Liver (tissue), 9 donors: Measurements from ENCODE around the gene TCAP. TPM values are rescaled to one million over a fixed set of nuclear protein-coding genes. Genes with fewer than 3 reads are reported as not detected.
A peak's percentile ranks its signal among the peaks of the same experiment; 100 is the strongest.

Experiments used
- DNase-seq: peaks from one replicate; pipeline ENCODE4 v3.0.0-alpha.2; 2017; ENCODE audit warnings: low spot score
- H3K27ac ChIP-seq, 2 donors: one replicate each; pipeline ENCODE4 v1.7.0; 2013; ENCODE audit warnings: inconsistent platforms in 2 of 2, low read length in 2 of 2, control low read depth in 1 of 2, low read depth in 1 of 2, mild to moderate bottlenecking in 1 of 2
- H3K27me3 ChIP-seq, 4 donors: one replicate each; pipeline versions ENCODE4 v1.6.1 to v1.7.0; 2013; ENCODE audit warnings: low read length in 3 of 4, inconsistent platforms in 1 of 4, mild to moderate bottlenecking in 1 of 4, moderate library complexity in 1 of 4; ENCODE audit not compliant: control insufficient read depth in 4 of 4, insufficient read depth in 4 of 4
- H3K36me3 ChIP-seq, 4 donors: one replicate each; pipeline versions ENCODE4 v1.6.1 to v1.7.0; 2013; ENCODE audit warnings: low read length in 3 of 4, mild to moderate bottlenecking in 3 of 4, low read depth in 1 of 4, moderate library complexity in 1 of 4; ENCODE audit not compliant: control insufficient read depth in 4 of 4, insufficient read depth in 3 of 4
- H3K4me1 ChIP-seq, 4 donors: one replicate each; pipeline versions ENCODE4 v1.6.1 to v1.7.0; 2013; ENCODE audit warnings: low read length in 3 of 4, mild to moderate bottlenecking in 3 of 4, moderate library complexity in 1 of 4; ENCODE audit not compliant: control insufficient read depth in 4 of 4, insufficient read depth in 4 of 4
- H3K4me3 ChIP-seq, 3 donors: one replicate each; pipeline versions ENCODE4 v1.6.1 to v1.7.0; 2013; ENCODE audit warnings: low read length in 3 of 3, control low read depth in 1 of 3, low read depth in 1 of 3, mild to moderate bottlenecking in 1 of 3
- H3K9ac ChIP-seq, 2 donors: one replicate each; pipeline ENCODE4 v1.7.0; 2013; ENCODE audit warnings: low read length in 2 of 2, mild to moderate bottlenecking in 2 of 2, moderate library complexity in 2 of 2, control low read depth in 1 of 2, low read depth in 1 of 2
- H3K9me3 ChIP-seq, 4 donors: one replicate each; pipeline versions ENCODE4 v1.6.1 to v1.7.0; 2013; ENCODE audit warnings: low read length in 3 of 4; ENCODE audit not compliant: control insufficient read depth in 4 of 4
- EGR1 ChIP-seq, 2 donors: IDR thresholded peaks; 2 replicates each; pipeline ENCODE4 v1.6.1; 2016 to 2018; ENCODE audit warnings: antibody characterized with exemption in 2 of 2, low read depth in 2 of 2
- FOXA1 ChIP-seq: IDR thresholded peaks from 2 replicates; pipeline ENCODE4 v1.6.1; 2016; ENCODE audit warnings: antibody characterized with exemption
- FOXA2 ChIP-seq: IDR thresholded peaks from 2 replicates; pipeline ENCODE4 v1.6.1; 2016; ENCODE audit warnings: antibody characterized with exemption
- HNF4A ChIP-seq, 2 donors: conservative IDR thresholded peaks; 2 replicates each; pipeline ENCODE4 v1.6.1; 2016; ENCODE audit warnings: antibody characterized with exemption in 2 of 2, mild to moderate bottlenecking in 2 of 2
- HNF4G ChIP-seq: IDR thresholded peaks from 2 replicates; pipeline ENCODE4 v1.6.1; 2016; ENCODE audit warnings: antibody characterized with exemption
- JUND ChIP-seq, 2 donors: IDR thresholded peaks; 2 replicates each; pipeline ENCODE4 v1.6.1; 2016; ENCODE audit warnings: antibody characterized with exemption in 2 of 2
- NR2F2 ChIP-seq: IDR thresholded peaks from 2 replicates; pipeline ENCODE4 v1.6.1; 2016; ENCODE audit warnings: antibody characterized with exemption
- RAD21 ChIP-seq, 2 donors: IDR thresholded peaks; 2 replicates each; pipeline ENCODE4 v1.6.1; 2016; ENCODE audit warnings: antibody characterized with exemption in 2 of 2, mild to moderate bottlenecking in 2 of 2
- RXRA ChIP-seq, 2 donors: IDR thresholded peaks; 2 replicates each; pipeline ENCODE4 v1.6.1; 2017 to 2018; ENCODE audit warnings: antibody characterized with exemption in 2 of 2, mild to moderate bottlenecking in 1 of 2
- TAF1 ChIP-seq: conservative IDR thresholded peaks from 2 replicates; pipeline ENCODE4 v1.6.1; 2016; ENCODE audit warnings: antibody characterized with exemption, mild to moderate bottlenecking
- WGBS: extraction: QIAGEN DNeasy Blood & Tissue Kit; methylation state at CpG from one replicate; pipeline ENCODE4 v1.1.7; 2013; 5-methylcytosine and 5-hydroxymethylcytosine counted together
- polyA plus RNA-seq, 2 donors: library from polyadenylated mRNA; stranded (reverse) in 1 of 2; unstranded in 1 of 2; fragments of 200-250 nt in 1 of 2; fragments of >200 nt in 1 of 2; fragmentation: Nextera tagmentation in 1 of 2; extraction: Ambion mirVana in 1 of 2; gene quantifications; one replicate each; pipeline versions ENCODE4 v1.2.1 to v1.2.3, GENCODE V29; 2013 to 2015
- total RNA-seq, 2 donors: library from RNA; depleted of rRNA; stranded (reverse); fragments of >200 nt; gene quantifications; one replicate each; pipeline ENCODE4 v1.2.3, GENCODE V29; 2014
- TF ChIP-seq, protein P1 (sequence below): IDR thresholded peaks from 2 replicates; pipeline ENCODE4 v1.6.1; 2016; ENCODE audit warnings: antibody characterized with exemption, mild to moderate bottlenecking
- TF ChIP-seq, protein P2 (sequence below): fragments of 150-350 bp; IDR thresholded peaks from 2 replicates; pipeline ENCODE4 v1.5.1; 2017; ENCODE audit warnings: improper control_type of control experiment, low read depth, low read length; ENCODE audit not compliant: missing input control
- donor health status: healthy.
- donor health status: healthy.
- donor health status: healthy.
- donor health status: healthy.
- donor health status: healthy.

Gene TCAP
- total and polyA plus RNA-seq, 4 donors = 0.14 to 0.67 (median 0.22) TPM; not detected in 1

DNA sequence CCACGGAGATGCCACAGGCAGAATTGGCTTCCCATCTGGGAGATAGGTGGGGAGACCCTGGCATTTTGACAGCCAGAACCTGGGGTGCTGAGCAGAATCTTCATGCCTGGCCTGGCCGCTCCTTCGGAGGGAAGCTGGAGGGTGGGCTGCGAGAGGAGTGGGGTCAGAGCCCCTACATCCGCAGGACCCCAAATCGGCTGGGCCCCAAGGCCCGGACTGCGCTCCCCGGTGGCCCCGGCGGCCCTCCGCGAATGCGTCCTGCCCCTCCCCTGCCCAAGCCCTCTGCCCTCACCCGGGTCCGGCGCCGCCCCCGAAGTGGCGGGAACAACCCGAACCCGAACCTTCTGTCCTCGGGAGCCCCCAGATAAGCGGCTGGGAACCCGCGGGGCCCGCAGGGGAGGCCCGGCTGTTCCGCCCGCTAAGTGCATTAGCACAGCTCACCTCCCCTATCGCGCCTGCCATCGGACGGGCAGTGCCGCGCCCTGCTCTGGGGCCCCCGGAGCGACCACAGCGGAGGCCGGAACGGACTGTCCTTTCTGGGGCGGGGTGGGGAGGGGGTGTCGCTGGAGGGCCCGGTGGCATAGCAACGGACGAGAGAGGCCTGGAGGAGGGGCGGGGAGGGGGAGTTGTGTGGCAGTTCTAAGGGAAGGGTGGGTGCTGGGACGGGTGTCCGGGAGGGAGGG, 2.3 kb downstream of the TCAP start (continued):
- TF ChIP-seq, protein P1, sequence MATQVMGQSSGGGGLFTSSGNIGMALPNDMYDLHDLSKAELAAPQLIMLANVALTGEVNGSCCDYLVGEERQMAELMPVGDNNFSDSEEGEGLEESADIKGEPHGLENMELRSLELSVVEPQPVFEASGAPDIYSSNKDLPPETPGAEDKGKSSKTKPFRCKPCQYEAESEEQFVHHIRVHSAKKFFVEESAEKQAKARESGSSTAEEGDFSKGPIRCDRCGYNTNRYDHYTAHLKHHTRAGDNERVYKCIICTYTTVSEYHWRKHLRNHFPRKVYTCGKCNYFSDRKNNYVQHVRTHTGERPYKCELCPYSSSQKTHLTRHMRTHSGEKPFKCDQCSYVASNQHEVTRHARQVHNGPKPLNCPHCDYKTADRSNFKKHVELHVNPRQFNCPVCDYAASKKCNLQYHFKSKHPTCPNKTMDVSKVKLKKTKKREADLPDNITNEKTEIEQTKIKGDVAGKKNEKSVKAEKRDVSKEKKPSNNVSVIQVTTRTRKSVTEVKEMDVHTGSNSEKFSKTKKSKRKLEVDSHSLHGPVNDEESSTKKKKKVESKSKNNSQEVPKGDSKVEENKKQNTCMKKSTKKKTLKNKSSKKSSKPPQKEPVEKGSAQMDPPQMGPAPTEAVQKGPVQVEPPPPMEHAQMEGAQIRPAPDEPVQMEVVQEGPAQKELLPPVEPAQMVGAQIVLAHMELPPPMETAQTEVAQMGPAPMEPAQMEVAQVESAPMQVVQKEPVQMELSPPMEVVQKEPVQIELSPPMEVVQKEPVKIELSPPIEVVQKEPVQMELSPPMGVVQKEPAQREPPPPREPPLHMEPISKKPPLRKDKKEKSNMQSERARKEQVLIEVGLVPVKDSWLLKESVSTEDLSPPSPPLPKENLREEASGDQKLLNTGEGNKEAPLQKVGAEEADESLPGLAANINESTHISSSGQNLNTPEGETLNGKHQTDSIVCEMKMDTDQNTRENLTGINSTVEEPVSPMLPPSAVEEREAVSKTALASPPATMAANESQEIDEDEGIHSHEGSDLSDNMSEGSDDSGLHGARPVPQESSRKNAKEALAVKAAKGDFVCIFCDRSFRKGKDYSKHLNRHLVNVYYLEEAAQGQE = no peak
- TF ChIP-seq FOXA2 = no peak
- TF ChIP-seq TAF1 = no peak

DNA sequence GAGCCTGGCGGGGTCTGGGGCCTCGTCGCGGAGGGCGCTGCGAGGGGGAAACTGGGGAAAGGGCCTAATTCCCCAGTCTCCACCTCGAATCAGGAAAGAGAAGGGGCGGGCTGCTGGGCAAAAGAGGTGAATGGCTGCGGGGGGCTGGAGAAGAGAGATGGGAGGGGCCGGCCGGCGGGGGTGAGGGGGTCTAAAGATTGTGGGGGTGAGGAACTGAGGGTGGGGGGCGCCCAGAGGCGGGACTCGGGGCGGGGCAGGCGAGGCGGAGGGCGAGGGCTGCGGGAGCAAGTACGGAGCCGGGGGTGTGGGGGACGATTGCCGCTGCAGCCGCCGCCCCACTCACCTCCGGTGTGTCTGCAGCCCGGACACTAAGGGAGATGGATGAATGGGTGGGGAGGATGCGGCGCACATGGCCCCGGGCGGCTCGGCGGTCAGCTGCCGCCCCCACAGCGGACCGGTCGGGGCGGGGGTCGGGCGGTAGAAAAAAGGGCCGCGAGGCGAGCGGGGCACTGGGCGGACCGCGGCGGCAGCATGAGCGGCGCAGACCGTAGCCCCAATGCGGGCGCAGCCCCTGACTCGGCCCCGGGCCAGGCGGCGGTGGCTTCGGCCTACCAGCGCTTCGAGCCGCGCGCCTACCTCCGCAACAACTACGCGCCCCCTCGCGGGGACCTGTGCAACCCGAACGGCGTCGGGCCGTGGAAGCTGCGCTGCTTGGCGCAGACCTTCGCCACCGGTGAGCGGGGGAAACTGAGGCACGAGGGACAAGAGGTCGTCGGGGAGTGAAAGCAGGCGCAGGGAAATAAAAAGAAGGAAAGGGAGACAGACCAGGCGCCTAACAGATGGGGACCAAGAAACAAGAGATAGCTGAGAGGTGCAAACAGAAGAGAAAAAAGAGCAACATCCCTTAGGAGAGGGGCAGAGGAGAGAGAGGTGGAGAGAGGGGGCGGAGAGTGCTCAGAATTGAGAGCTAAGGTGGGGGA, 3.1 kb downstream of the TCAP start, which contains the start of gene PNMT:
PNMT (plus strand) TSS at position 509 of the 980 bp plus-strand sequence; CDS start at position 532, 23 bp downstream.
- peak; percentile 82 for DNase-seq
- H3K27me3 ChIP-seq = no peaks in the 10 kb centered on the region
- no peaks in the 10 kb centered on the region for H3K9me3 ChIP-seq
- TF ChIP-seq RAD21 (IDR thresholded peaks at IDR 0.05) (peak; percentile 48 to 73), TAF1 (no peak), NR2F2 (no peak)
- TF ChIP-seq, protein P2, sequence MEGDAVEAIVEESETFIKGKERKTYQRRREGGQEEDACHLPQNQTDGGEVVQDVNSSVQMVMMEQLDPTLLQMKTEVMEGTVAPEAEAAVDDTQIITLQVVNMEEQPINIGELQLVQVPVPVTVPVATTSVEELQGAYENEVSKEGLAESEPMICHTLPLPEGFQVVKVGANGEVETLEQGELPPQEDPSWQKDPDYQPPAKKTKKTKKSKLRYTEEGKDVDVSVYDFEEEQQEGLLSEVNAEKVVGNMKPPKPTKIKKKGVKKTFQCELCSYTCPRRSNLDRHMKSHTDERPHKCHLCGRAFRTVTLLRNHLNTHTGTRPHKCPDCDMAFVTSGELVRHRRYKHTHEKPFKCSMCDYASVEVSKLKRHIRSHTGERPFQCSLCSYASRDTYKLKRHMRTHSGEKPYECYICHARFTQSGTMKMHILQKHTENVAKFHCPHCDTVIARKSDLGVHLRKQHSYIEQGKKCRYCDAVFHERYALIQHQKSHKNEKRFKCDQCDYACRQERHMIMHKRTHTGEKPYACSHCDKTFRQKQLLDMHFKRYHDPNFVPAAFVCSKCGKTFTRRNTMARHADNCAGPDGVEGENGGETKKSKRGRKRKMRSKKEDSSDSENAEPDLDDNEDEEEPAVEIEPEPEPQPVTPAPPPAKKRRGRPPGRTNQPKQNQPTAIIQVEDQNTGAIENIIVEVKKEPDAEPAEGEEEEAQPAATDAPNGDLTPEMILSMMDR = peak; percentile 50
- peaks cover 27 to 54% (median 43%) of the 10 kb centered on the region in 4 donors for H3K4me1 ChIP-seq
- peak within 1 kb of the TSS in 1 of 3 donors; percentile 34 for H3K4me3 ChIP-seq
- WGBS = 4% methylated on average over 85 of the region's 85 CpGs
- peak within 1 kb of the TSS in 1 of 2 donors; percentile 2 for H3K9ac ChIP-seq
- no peak within 1 kb of the TSS for H3K27ac ChIP-seq
- H3K36me3 ChIP-seq = no peaks in the 10 kb centered on the region

DNA sequence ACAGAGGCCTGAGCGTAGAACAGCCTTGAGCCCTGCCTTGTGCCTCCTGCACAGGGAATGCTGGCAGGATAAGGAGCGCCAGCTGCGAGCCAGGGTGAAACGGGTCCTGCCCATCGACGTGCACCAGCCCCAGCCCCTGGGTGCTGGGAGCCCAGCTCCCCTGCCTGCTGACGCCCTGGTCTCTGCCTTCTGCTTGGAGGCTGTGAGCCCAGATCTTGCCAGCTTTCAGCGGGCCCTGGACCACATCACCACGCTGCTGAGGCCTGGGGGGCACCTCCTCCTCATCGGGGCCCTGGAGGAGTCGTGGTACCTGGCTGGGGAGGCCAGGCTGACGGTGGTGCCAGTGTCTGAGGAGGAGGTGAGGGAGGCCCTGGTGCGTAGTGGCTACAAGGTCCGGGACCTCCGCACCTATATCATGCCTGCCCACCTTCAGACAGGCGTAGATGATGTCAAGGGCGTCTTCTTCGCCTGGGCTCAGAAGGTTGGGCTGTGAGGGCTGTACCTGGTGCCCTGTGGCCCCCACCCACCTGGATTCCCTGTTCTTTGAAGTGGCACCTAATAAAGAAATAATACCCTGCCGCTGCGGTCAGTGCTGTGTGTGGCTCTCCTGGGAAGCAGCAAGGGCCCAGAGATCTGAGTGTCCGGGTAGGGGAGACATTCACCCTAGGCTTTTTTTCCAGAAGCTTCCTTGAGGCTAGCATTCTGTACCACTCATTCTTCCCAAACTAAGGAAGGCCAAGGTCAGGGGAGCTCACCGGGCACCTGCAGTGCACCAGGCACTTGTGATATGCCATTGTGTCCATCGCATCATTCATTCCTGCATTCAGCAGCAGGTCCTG, 5.0 kb downstream of the TCAP start:
- Histone ChIP-seq H3K9me3 (no peaks in the 10 kb centered on the region), H3K27me3 (no peaks in the 10 kb centered on the region), H3K9ac (no peak overlapping the region), H3K36me3 (no peaks in the 10 kb centered on the region), H3K4me1 (peaks cover 19 to 37% (median 26%) of the 10 kb centered on the region in 4 donors), H3K4me3 (no peak overlapping the region), H3K27ac (no peak overlapping the region)
- WGBS = 94% methylated on average over 23 of the region's 23 CpGs
- no peak for DNase-seq
- TF ChIP-seq HNF4G (no peak), JUND (IDR thresholded peaks at IDR 0.05) (no peak), EGR1 (IDR thresholded peaks at IDR 0.05; ENCODE audit: low read depth in 2 of 2) (no peak), HNF4A (conservative IDR thresholded peaks at IDR 0.05) (no peak), RXRA (IDR thresholded peaks at IDR 0.05) (no peak), FOXA1 (no peak)
- TF ChIP-seq, protein P2 = no peak
- TF ChIP-seq, protein P1 = no peak
